Heart left ventricle (tissue), 13 donors: Measurements from ENCODE around the gene ATP2B2.

Source experiments
- CTCF ChIP-seq, 12 donors: fragments of 200-600 bp; sonication (generic) in 4 of 12; IDR thresholded peaks; one replicate each; pipeline versions ENCODE4 v1.5.0 to v1.8.0; 2018 to 2022; ENCODE audit warnings: antibody characterized with exemption in 12 of 12, mild to moderate bottlenecking in 5 of 12
- POLR2A ChIP-seq, 2 donors: fragments of 450-650 bp; IDR thresholded peaks; one replicate each; pipeline ENCODE4 v1.6.1; 2017; ENCODE audit warnings: antibody characterized with exemption in 2 of 2, mild to moderate bottlenecking in 2 of 2, moderate library complexity in 2 of 2
- donor health status: ischemic (EF 13 %, LVEDD 7.1; RV severe dilation, severe dysfunction).
- donor health status: DM: no; HTN: yes; CAD: no.
- donor health status: DM: no; HTN: no; CAD: no.
- donor health status: ischemic (EF 25% LVEDD 6.9; RV normal size, moderate dysfunction).
- donor health status: ischemic (EF 25% LVEDD 5.7; RV mildly dilated, moderate dysfunction).
- donor health status: ischemic (EF 35%, LVEDD 5.7; RV mildly dilated, moderate dysfunction).
- donor health status: nonischemic (EF 11% LVEDD 7.7; RV severe dilation, severe dysfunction).
- donor health status: DM: yes; HTN: yes; CAD: no.
- donor health status: PGD.
- donor health status: ischemic (EF 29% LVEDD 5.4; RV normal size, mild dysfunction).
- donor health status: nonischemic (EF 23%, LVEDD 6.1; RV moderate dilation, normal function).

DNA sequence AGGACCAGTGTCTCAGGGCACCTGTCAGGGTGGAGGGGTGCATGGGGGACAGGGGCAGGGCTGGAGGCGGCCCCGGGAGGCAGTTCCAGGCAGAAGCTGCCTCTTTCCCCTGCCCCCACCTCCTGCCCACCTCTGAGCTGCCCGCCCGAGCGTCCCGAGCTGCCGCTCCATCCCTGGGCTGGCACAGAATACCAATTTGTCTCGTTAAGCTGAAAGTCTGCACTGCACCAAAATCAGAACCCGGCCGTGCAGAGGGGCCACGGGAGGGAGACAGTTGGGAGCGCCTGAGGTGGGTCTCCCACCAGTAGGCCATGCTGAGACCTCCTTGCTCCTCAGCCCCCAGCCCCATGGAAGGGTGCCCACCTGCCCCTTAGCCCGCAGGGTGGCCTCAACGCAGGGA, 1.3 kb upstream of the ATP2B2 start:
- TF ChIP-seq CTCF (IDR thresholded peaks at IDR 0.05) (no peak), POLR2A (IDR thresholded peaks at IDR 0.05) (no peak)
